ENCODE data around the gene SFMBT2.

DNA sequence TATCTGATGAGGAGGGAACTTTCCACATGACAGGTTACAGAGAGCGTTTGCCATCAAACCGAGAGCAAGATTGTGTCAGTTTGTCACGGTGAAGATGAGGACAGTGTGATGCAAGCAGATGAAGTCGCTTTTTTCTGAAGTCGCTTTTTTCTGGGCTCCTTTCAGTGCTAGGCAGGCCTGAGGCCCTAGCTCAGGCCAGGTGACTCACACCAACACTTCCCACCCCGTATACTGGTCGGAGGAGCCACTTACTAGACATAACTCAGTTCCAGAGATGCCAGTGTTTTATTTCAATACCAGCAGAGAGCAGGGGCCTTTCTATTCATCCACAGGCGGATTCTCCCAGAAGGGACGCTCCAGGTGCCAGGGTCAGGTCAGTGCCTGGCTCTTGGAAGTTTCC, 58.9 kb downstream of the SFMBT2 start:
- TF ChIP-seq CTCF (IDR thresholded peaks at IDR 0.05) = no peak
- no peak for TF ChIP-seq POLR2AphosphoS5 (IDR thresholded peaks at IDR 0.05)

Measured in esophagus muscularis mucosa (tissue), 3 donors.